CD1c-positive myeloid dendritic cell (primary cell): ENCODE data around the gene HOXC4.
A peak's percentile ranks its signal among the peaks of the same experiment; 100 is the strongest.

ENCODE experiments used
- DNase-seq: peaks from one replicate; pipeline ENCODE4 v3.0.0-alpha.2; 2016; ENCODE audit errors: extremely low spot score

The HOXC4 gene

DNA sequence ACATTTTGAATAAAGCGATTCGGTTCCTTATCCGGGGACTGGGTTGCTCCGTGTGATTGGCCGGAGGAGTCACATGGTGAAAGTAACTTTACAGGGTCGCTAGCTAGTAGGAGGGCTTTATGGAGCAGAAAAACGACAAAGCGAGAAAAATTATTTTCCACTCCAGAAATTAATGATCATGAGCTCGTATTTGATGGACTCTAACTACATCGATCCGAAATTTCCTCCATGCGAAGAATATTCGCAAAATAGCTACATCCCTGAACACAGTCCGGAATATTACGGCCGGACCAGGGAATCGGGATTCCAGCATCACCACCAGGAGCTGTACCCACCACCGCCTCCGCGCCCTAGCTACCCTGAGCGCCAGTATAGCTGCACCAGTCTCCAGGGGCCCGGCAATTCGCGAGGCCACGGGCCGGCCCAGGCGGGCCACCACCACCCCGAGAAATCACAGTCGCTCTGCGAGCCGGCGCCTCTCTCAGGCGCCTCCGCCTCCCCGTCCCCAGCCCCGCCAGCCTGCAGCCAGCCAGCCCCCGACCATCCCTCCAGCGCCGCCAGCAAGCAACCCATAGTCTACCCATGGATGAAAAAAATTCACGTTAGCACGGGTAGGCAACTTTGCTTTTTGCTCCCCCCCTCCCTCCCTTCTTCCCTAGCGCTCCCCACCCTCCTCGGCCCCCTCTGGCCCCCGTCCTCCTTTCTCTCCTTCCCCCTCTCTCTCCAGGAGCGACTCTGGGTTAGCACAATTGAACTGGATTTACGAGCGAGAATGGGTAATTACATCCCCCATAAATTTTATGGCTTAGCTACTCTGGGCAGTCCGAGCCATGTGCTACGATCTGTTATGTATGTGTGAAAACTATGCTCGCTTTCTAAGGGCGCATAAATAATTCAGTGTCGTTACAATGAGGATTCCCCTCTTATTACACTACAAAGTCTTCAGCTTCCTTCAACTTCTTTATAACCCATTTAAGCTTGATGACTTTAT is at the start of gene HOXC4:
HOXC4 (plus strand) TSS at position 85 of the 991 bp plus-strand sequence; CDS start at position 173, 88 bp downstream.
- no peak for DNase-seq

GRCh38 chr12:54004063-54004840 is 49.4 kb upstream of the HOXC4 start:
- DNase-seq = no peak

GRCh38 chr12:54004841-54005530 is 48.6 kb upstream of the HOXC4 start:
- no peak for DNase-seq

- DNase-seq = no peak
These were observed 48.1 kb upstream of the HOXC4 start for GRCh38 chr12:54005531-54005852.

DNA sequence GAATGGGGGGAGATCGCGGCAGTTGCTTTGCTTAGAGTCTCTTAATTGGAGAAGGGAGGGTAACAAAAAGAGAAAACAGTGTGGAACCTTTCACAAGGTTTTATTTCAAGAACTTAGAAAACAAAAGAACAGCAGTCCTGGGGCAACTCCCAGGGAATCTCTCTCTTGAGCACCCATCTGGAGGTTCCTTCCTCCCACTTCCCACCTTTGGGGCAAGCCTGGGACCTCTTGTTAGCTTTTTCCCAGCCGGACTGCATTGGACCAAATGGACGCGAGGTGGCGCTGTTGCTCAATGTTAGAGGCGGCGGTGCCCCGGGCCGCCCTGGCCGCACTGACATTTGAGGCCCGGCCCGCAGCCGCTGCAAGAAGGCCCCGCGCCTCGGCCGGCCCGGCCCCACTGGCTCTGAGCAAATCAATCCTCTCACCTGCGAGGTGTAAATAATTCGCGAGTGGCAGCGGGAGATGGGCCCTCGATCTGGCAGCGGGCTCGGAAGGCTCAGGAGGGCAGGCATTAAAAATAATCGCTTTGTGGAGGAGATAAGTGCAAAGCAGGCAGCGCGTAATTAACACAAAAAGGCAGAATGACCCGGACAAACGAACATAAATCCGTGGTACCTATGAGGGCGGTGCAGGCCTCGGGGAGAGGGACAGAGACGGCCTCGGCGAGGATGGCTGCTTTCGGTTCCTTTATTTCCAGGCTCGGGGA is 47.6 kb upstream of the HOXC4 start:
- peak; percentile 92 for DNase-seq

GRCh38 chr12:54006559-54007220 is 46.9 kb upstream of the HOXC4 start:
- no peak for DNase-seq

DNA sequence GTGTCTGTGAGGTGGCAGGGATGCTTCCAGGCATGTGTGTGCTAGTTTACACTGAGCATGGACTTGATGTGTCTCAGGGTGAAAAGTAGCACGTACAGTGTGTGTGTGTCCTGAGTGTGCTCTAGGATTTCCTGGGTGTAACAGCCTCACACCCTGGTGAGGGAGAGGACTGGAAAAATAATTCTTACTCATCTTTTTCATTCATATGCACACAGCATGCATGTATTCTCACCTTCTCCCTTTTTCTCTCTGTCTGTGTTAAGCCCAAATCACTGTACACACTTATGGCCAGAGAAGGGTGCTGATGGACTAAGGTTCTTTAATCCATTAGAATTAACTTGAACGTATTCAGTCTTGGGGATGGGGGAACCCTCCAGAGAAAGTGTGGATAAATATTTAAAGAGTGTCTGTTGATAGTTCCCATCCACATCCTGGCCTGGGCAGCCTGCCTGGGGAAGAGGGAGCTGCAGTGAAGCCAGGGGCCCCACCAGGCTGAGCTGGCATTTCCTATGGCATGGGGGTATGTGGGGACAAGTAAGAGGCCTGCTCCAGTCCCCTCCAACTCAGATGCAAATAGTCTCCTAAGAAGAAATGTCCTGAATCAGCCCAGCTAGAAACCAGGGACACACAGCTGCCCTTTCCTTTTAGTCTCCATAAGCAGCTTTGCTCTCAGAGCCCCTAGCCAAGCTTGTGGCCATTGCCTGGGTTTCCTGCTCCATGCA is 45.9 kb upstream of the HOXC4 start:
- no peak for DNase-seq

- no peak for DNase-seq
These were observed 45.4 kb upstream of the HOXC4 start for GRCh38 chr12:54008260-54008552.

- peak; percentile 53 for DNase-seq
These were observed 44.2 kb upstream of the HOXC4 start for GRCh38 chr12:54009171-54010052.

DNA sequence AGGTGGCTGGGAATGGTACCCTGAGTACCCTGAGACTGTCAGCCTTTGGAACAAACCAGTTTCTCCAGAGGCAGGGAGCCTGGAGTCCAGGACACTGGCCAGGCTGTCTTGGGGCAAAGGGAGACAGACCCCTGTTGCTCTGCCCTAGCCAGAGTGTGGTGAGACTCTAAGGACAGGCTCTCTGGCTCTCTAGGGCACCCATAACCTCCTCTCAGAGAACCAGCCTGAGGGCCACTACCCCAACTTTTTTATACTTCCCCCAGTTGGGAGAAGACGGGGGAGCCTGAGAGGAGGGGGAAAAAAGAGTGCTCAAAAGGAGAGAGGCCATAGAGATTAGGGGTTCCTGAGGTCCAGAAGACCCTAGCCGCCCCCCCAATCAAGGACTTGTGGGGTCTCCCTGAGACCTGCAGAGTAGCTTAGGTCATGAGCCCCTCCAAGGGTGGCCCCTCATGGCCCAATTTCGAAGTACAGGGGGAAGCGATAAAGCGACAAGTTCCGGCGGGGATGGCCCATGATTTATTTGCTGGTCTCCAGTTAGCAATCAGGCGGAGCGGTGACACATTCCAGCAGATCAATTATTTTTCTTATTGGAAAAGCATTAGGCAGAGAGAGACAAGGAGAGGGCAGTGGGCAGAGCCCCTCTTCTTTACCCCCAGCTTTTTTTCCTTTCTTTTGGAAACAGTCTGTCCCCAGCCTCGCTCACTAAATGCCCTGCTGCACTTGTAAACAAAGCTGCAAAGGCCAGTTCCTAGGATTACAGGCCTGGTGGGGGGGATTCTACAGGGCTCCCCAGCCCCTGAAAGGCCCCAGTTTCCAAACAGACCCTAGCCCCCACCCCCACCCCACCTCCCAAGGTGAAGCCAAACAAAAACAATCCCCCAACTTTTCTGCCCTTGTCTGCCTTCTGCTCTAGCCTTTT is 43.3 kb upstream of the HOXC4 start:
- DNase-seq = no peak

- no peak for DNase-seq
These were observed 42.5 kb upstream of the HOXC4 start for GRCh38 chr12:54010972-54011664.

DNA sequence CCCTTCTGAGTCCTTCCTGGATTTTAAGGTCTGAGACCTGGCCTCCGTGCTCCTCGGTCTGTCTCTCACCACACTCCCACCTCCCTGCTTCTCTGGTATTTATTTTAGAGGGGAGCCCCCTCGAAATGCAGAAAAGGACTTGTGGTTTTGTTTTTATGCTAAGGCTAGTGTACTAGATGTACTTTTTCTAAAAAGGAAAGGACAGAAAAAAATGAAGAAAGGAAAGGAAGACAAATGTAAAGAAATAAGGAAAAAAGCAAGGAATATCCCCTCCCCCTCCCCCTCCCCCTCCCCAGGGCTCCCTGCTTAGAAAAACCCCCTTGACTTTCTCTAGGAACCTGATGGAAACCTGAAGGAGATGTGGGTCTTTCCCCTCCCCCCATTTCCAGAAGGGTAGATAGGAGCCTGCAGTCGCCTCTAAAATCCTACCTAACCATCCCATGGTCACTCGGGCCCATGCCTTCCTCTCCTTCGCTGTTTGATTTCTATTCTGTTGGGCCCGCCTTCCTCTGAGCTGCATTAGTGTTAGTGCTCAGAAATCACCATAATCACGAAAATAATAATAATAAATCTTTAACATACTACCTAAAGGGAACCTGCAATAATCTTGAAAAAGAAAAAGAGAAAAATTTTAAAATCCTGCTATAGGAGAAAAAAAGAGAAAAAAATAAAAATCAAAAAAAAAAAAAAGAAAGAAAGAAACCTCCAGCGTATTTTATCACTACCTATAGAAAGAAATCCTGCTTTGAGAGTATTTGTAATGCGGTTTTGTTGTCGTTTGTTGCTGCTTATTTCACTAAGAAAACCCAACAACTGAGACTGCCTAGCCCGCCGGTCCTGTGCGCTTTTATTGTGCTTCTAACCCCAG is 41.7 kb upstream of the HOXC4 start:
- no peak for DNase-seq

GRCh38 chr12:54012631-54013409 is 40.8 kb upstream of the HOXC4 start:
- no peak for DNase-seq

DNA sequence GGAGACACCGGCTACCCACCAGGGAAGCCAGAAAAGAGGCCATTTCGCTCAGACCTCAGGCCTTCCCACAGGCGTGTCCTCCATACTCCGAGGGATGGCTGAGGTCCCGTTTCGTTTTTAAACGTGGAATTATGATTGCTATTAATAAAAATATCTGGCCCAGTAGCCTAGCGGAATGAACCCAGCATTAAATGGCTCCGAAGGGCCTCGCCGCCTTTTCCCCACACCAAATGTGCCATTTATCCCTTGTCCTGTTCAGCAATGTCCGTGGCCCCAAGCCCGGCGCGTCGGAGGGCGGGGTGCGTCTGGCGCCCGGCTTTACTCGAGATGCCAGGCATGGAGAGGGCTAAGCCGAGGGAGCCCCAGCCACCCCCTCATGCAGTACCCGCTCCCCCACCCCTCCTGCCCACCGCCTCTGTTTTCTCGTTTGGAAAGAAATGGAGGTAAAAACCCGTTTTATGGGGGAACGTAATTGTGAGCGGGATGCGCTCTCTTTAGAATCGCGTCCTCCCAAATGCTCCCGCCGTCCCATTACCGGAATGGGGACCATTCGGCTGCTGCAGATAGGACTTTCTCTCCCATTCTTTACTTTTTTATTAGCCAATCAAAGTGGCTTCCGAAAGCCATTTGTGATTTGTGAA is 39.1 kb upstream of the HOXC4 start:
- DNase-seq = no peak
